ENCODE measurements around the gene PARD3.

DNA sequence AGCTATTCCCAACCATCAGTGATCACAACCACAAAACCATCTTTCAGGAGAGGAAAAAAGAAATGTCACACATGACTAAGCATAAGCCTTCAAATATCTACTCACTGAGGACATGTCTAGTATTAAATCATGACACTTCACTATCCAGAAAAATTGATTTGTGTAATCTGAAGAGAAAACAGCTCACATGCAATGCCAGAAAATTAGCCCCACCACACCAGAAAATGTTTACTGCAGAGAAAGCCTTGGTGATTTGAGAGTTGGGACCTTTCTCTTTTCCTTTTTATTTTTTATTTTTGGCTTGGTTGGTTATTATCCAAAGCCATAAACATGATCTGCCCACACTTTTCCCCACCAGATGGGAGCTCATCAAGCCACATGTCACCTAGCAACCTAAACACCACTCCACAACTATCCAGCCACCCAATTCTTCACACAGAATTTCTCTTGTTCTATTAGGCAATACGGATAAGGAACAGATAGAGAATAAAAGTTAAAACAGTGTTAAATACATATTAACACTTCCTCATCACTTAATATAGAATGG lies 3.1 kb downstream of the PARD3 start:
- no peak for TF ChIP-seq POLR2A (IDR thresholded peaks at IDR 0.05)
- TF ChIP-seq, protein P1, sequence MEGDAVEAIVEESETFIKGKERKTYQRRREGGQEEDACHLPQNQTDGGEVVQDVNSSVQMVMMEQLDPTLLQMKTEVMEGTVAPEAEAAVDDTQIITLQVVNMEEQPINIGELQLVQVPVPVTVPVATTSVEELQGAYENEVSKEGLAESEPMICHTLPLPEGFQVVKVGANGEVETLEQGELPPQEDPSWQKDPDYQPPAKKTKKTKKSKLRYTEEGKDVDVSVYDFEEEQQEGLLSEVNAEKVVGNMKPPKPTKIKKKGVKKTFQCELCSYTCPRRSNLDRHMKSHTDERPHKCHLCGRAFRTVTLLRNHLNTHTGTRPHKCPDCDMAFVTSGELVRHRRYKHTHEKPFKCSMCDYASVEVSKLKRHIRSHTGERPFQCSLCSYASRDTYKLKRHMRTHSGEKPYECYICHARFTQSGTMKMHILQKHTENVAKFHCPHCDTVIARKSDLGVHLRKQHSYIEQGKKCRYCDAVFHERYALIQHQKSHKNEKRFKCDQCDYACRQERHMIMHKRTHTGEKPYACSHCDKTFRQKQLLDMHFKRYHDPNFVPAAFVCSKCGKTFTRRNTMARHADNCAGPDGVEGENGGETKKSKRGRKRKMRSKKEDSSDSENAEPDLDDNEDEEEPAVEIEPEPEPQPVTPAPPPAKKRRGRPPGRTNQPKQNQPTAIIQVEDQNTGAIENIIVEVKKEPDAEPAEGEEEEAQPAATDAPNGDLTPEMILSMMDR (IDR thresholded peaks at IDR 0.05): no peak
- no peak for TF ChIP-seq EP300 (IDR thresholded peaks at IDR 0.05; ENCODE audit: low read depth)
- TF ChIP-seq POLR2AphosphoS5 (IDR thresholded peaks at IDR 0.05): no peak
